Parathyroid adenoma (tissue), 2 donors: ENCODE measurements around the gene MRPL53.

Experiments used
- H2AFZ ChIP-seq: fragments of 300-600 bp; sonication (generic); one replicate; pipeline ENCODE4 v1.7.0; 2017; ENCODE audit warnings: antibody characterized with exemption, mild to moderate bottlenecking
- H3K27ac ChIP-seq: fragments of 300-600 bp; sonication (generic); one replicate; pipeline ENCODE4 v1.7.0; 2017
- H3K27me3 ChIP-seq: fragments of 300-600 bp; sonication (generic); one replicate; pipeline ENCODE4 v1.7.0; 2017; ENCODE audit warnings: low read length; ENCODE audit not compliant: control insufficient read depth, insufficient read depth
- H3K36me3 ChIP-seq: fragments of 300-600 bp; sonication (generic); one replicate; pipeline ENCODE4 v1.7.0; 2017; ENCODE audit warnings: low read length; ENCODE audit not compliant: control insufficient read depth, insufficient read depth
- H3K4me1 ChIP-seq: fragments of 300-600 bp; sonication (generic); one replicate; pipeline ENCODE4 v1.7.0; 2017; ENCODE audit warnings: control low read depth
- H3K4me2 ChIP-seq: fragments of 300-600 bp; sonication (generic); one replicate; pipeline ENCODE4 v1.7.0; 2017; ENCODE audit warnings: low read length
- H3K4me3 ChIP-seq: fragments of 300-600 bp; sonication (generic); one replicate; pipeline ENCODE4 v1.7.0; 2017; ENCODE audit warnings: low read depth, low read length
- H3K79me2 ChIP-seq: fragments of 300-600 bp; sonication (generic); one replicate; pipeline ENCODE4 v1.7.0; 2017; ENCODE audit warnings: control low read depth
- H3K9ac ChIP-seq: fragments of 300-600 bp; sonication (generic); one replicate; pipeline ENCODE4 v1.7.0; 2017; ENCODE audit warnings: mild to moderate bottlenecking
- H3K9me3 ChIP-seq: fragments of 300-600 bp; sonication (generic); one replicate; pipeline ENCODE4 v1.7.0; 2017; ENCODE audit warnings: low read length; ENCODE audit not compliant: control insufficient read depth
- TF ChIP-seq, protein P1 (sequence below): fragments of 300-600 bp; sonication (generic); IDR thresholded peaks from one replicate; pipeline ENCODE4 v1.7.0; 2017; ENCODE audit warnings: antibody characterized with exemption, mild to moderate bottlenecking
- donor health status: primary hyperparathyroidism.

MRPL53 gene

DNA sequence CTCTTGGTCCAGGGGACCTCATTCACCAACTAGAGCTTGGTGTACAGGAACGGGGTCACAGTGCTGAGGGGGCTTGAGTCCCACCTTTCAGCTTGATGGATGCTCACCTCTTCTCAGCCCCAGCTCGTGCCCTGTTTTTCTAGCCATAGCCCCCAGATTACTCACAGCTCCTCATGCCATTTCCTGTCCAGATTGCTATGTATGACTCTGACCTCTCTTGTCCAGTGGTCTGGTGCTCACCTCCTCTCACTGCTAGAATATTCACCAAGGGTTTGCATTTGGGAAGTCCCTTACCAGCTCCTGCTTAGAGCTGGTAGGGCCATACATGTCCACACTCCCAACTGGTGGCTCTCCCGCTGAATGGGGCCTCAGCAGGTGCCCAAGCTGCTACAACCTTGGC lies 21.1 kb upstream of the MRPL53 start:
- no peaks in the 10 kb centered on the region for H3K9me3 ChIP-seq
- H3K79me2 ChIP-seq = no peaks in the 10 kb centered on the region
- no peak overlapping the region for H3K4me2 ChIP-seq
- no peak overlapping the region for H3K9ac ChIP-seq
- H3K27me3 ChIP-seq = no peaks in the 10 kb centered on the region
- H3K4me3 ChIP-seq = no peak overlapping the region
- H3K36me3 ChIP-seq = no peaks in the 10 kb centered on the region
- H3K4me1 ChIP-seq = no peaks in the 10 kb centered on the region
- H2AFZ ChIP-seq = no peak overlapping the region
- H3K27ac ChIP-seq = no peak overlapping the region
- TF ChIP-seq, protein P1, sequence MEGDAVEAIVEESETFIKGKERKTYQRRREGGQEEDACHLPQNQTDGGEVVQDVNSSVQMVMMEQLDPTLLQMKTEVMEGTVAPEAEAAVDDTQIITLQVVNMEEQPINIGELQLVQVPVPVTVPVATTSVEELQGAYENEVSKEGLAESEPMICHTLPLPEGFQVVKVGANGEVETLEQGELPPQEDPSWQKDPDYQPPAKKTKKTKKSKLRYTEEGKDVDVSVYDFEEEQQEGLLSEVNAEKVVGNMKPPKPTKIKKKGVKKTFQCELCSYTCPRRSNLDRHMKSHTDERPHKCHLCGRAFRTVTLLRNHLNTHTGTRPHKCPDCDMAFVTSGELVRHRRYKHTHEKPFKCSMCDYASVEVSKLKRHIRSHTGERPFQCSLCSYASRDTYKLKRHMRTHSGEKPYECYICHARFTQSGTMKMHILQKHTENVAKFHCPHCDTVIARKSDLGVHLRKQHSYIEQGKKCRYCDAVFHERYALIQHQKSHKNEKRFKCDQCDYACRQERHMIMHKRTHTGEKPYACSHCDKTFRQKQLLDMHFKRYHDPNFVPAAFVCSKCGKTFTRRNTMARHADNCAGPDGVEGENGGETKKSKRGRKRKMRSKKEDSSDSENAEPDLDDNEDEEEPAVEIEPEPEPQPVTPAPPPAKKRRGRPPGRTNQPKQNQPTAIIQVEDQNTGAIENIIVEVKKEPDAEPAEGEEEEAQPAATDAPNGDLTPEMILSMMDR = no peak

DNA sequence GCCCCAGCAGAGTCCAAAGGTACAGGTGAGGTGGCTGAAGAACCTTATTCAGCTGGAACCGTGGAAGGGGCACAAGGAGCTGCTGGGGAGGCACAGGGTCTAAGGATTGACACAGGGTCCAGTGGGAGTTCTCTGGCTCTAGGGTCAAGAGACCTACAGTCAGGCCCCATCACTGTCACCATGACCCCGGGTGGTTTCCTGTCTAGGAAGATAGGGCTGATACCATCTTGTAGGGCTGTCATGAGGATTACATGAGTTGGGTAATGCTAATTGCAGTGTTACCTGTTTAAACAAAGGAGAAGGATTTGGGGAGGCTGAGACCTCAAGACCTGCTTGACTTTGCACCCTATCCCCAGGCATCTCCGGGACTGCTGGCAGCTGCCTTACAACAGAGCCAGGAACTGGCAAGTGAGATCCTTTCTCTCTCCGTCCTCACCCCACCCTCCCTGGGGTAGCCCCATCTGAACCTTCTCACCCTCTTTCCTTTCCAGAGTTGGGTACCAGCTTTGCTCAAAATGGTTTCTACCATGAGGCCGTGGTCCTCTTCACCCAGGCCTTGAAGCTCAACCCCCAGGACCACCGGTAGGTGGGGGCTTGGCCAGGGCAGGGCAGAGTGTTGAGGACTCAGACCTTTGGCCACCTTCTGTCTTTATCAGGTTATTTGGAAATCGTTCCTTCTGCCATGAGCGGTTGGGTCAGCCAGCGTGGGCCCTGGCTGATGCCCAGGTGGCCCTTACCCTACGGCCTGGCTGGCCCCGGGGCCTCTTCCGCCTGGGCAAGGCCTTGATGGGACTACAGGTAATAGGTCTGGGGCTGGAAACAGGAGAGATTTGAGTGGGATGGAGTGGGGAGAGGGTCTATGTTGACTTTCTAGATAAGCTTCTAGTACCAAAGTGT lies 19.4 kb upstream of the MRPL53 start:
- H3K4me3 ChIP-seq = no peak overlapping the region
- H3K9ac ChIP-seq = no peak overlapping the region
- no peaks in the 10 kb centered on the region for H3K36me3 ChIP-seq
- no peaks in the 10 kb centered on the region for H3K9me3 ChIP-seq
- TF ChIP-seq, protein P1 = no peak
- no peak overlapping the region for H3K27ac ChIP-seq
- H3K79me2 ChIP-seq = peaks cover 3% of the 10 kb centered on the region
- no peaks in the 10 kb centered on the region for H3K27me3 ChIP-seq
- no peak overlapping the region for H3K4me2 ChIP-seq
- no peaks in the 10 kb centered on the region for H3K4me1 ChIP-seq
- H2AFZ ChIP-seq = no peak overlapping the region

DNA sequence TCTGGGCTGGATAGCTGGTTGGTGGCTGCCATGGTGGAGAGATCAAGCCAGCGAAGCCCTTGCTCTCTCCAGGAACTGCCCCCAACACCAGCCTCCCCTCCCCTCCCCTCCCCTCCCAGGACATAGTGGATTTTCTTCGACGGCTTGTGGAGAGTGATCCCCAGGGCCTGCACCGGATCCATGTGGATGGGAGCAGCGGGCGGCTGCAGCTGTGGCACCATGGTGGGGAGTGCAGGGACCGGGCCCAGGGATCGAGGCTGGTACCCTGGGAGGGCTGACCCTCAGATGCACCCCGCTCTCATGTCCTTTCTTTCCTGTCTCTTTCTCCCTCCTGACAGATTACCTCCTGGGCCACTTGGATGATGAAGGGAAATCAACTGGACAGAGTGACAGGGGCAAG lies 17.4 kb upstream of the MRPL53 start:
- H3K27ac ChIP-seq = no peak overlapping the region
- no peaks in the 10 kb centered on the region for H3K4me1 ChIP-seq
- no peak overlapping the region for H3K4me2 ChIP-seq
- no peak overlapping the region for H3K9ac ChIP-seq
- H2AFZ ChIP-seq = no peak overlapping the region
- TF ChIP-seq, protein P1 = no peak
- H3K36me3 ChIP-seq = no peaks in the 10 kb centered on the region
- no peaks in the 10 kb centered on the region for H3K9me3 ChIP-seq
- no peak overlapping the region for H3K4me3 ChIP-seq
- H3K79me2 ChIP-seq = peaks cover 5% of the 10 kb centered on the region
- H3K27me3 ChIP-seq = no peaks in the 10 kb centered on the region

DNA sequence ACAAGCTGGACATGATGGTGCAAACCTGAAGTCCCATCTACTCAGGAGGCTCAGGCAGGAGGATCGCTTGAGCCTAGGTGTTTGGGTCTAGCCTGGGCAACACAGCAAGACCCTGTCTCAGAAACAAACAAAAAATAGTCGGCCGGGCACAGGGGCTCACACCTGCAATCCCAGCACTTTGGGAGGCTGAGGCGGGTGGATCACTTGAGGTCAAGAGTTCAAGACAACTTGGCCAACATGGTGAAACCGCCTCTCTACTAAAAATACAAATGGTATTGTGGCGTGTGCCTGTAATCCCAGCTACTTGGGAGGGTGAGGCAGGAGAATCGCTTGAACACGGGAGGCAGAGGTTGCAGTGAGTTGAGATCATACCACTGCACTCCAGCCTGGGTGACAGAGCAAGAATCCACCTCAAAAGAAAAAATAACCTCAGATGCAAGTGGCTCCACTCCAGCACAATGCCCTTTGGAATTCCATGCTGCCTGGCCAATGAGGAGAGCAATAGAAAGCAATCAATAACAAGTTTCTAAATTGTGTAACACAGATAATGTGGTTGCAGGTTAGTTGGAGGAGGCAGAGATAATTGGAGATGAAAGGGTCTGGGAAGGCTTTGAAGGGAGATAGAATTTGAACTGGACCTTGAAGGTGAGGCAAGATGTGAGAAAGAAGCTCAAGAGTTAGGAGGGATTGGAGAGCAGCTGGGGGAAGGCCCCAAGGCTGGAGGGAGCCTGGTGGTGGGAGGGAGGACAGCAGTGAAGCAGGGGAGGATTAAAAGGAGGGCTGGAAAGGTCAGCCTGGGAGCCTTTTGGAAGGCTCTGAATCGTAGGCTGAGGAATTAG lies 16.4 kb upstream of the MRPL53 start:
- Histone ChIP-seq H3K9ac (no peak overlapping the region), H3K9me3 (no peaks in the 10 kb centered on the region), H3K27me3 (no peaks in the 10 kb centered on the region), H2AFZ (no peak overlapping the region), H3K4me3 (no peak overlapping the region), H3K36me3 (no peaks in the 10 kb centered on the region), H3K79me2 (peaks cover 8% of the 10 kb centered on the region), H3K4me1 (no peaks in the 10 kb centered on the region), H3K27ac (no peak overlapping the region), H3K4me2 (no peak overlapping the region)
- TF ChIP-seq, protein P1 = no peak
